SIG-M5 treated with dmso at 0.1 percent for 504 hours (cell line): ENCODE results near the gene CRACR2A.

Source experiments
- DNase-seq: peaks from one replicate; lab custom pipeline; 2025; ENCODE audit not compliant: unreplicated experiment; lab: John Stamatoyannopoulos, UW

CRACR2A gene

DNA sequence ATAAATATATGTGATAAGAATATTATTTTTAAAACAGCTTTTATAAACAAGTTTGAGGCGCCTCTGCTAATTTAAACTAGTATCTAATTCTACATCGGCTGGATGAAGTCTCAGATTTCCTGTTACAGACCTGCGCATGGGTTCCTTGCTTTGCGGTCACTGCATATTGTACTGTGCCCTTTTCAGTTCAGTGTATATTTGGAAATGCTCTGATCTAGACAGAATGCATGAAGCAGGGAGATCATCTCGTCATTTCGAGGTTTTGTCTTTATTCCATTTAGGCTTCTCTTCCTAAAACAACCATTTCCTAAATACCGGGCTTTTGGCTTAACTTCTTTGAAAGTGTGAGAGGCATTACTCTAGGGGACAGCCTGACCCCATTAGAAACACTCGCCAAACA is 25.6 kb downstream of the CRACR2A start:
- no peak for DNase-seq

- no peak for DNase-seq
These were observed 26.5 kb downstream of the CRACR2A start for GRCh38 chr12:3726456-3726855.

GRCh38 chr12:3725388-3726115 is 27.4 kb downstream of the CRACR2A start:
- DNase-seq = no peak

- DNase-seq = no peak
These were observed 28.7 kb downstream of the CRACR2A start for GRCh38 chr12:3723916-3724805.

- DNase-seq = no peak
These were observed 30.5 kb downstream of the CRACR2A start for GRCh38 chr12:3722368-3722767.

DNA sequence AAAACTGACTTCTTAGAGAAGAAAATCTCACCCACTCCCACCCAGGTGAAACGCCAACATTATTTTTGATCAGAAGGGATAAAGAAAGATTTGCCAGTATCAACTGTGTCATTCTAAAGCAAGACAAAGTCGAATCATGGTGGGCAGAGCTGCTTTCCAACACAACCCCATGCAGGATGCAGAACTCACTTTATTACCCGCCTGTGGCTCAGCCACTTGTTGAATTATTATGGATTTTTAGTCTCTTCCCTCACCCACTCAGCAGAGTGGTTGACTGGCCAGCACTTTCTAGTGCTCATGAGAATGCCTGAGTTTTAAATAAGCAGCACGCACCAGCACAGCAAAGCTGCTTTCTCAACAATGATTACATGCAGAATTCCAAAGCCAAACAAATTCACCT is 32.1 kb downstream of the CRACR2A start:
- DNase-seq = no peak

DNA sequence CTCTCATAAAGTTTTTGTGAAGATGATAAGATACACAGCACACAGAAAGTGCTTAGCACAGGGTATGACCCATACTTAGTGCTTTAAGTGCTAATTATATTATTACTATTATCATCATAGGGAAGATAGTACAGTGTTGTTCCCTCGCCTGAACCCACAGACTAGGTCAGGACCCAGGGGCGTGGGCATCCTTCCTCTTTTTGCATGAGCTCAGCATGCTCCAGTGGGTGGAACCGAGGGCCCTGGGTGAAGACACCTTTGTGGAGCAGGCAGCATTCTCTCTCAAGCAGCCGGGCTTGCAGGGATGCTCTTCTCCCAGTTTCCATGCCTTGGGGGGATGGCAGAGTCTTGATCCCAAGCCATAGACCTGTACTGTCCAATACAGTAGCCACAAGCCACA is 34.8 kb downstream of the CRACR2A start:
- peak; percentile 16 for DNase-seq

GRCh38 chr12:3717283-3717898 is 35.5 kb downstream of the CRACR2A start:
- DNase-seq = no peak

GRCh38 chr12:3715999-3716398 is 36.9 kb downstream of the CRACR2A start:
- DNase-seq = no peak

DNA sequence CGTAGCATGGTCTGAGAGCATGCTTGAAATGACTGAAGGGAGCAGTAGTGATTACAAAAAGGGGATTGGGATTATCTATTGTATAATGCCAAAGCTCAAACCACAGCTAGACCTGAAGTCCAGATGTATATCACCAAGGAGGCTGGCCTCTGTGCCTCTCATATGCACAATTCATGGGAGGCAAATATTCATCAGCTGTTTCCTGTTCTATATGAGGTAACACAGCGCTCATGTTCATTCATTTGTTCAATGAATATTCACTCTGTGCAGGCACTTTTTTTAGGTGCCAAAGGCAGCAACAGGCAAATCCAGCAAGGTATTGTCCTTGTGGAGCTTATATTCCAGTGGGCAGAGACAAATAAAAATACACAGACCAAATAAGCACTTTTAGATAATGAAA is 39.0 kb downstream of the CRACR2A start:
- DNase-seq = no peak

GRCh38 chr12:3713483-3713882 is 39.4 kb downstream of the CRACR2A start:
- DNase-seq = no peak

DNA sequence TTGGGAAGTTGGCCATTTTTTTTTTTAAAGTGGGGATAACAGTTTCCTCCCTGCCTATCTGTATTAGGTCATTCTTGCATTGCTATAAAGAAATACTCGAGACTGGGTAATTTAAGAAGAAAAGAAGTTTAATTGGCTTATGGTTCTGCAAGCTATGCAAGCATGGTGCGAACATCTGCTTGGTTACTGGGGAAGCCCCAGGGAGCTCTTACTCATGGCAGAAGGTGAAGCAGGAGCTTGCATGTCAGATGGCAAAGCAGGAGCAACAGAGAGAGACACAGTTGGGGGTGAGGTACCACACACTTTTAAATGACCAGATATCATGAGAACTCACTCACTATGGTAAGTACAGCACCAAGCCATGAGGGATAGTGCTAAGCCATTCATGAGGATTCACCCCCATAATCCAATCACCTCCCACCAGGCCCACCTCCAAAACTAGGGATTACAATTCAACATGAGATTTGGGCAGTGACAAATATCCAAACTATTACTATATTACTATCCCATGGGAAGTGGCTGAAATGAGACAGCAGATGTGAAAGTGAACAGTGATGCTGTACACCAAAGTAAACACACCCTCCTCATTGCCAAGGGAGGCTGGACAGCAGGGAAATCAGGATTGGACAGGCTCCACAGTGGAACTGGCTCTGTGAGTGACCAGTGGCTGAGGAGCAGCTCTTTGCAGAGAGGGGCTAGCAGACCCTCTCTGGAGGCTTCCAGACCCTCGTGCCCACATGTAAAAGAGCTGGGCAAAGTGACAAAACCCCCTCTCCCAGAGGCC is 40.5 kb downstream of the CRACR2A start:
- no peak for DNase-seq

DNA sequence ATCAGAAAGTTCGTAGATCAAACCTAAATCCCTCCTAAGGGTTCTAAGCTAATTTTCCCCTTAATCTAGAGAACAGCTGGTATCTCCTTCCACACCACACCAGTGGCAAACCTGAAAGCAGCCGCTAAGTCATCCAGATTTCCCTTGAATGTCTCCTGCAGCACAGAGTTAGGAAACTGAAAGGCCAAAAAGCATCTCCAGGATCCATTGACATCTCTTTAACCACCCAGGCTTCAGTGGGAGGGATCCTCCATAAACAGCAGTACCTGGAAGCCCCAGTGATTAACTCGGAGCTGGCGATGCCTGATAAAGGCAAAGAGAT is 47.6 kb downstream of the CRACR2A start:
- DNase-seq = no peak

DNA sequence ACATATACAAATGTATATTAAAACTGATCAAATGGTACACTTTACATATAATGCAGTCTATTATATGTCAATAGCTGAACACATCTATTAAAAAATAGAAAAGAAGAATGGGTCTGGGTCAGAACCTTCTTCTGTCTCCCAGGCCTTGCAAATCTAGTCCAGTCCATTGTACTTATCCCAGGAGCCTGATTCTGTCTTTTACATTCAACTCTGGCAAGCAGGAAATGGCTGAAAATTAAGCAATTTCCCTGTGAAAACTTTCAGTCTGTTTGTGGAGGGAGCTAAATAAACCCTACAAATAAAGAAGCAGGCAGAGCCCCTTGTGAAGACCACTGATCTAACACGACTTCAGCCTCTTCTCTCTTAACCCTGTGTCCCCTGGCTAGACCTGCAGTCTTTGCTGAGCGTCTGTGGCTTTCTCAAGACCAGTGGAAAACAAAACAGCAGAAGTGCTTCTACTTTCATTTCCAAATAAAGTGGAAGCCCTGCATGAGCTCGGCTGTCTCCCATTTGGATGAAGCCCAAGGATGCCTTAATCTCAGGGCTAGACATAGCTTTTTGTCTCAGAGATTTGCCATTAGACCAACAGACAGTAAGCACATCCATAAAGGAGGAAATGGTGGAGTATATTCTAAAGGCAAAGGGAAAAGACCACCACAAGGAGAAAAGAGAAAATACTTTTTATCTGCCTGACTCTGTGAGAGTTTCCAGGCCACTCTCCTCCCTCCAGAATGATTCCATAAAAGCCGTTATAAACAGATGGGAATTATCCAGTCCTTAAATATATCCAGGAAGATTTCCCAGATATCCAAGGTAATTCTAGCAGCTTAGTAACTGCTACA is 48.2 kb downstream of the CRACR2A start:
- no peak for DNase-seq

DNA sequence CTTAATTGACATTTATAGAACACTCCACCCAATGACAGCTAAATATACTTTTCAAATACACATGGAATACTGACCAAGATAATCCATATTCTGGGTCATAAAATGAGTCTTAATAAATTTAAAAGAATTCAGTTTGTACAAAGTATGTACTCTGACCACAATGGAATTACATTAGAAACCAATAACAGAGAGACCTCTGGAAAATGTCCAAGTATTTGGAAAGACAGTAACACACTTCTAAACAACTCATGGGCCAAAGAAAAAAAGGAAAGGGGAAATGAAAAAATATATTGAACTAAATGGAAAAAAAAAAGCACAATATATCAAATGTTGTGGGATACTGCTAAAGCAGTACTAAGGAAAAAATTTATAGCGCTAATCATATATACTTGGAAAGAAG is 52.0 kb downstream of the CRACR2A start:
- no peak for DNase-seq

DNA sequence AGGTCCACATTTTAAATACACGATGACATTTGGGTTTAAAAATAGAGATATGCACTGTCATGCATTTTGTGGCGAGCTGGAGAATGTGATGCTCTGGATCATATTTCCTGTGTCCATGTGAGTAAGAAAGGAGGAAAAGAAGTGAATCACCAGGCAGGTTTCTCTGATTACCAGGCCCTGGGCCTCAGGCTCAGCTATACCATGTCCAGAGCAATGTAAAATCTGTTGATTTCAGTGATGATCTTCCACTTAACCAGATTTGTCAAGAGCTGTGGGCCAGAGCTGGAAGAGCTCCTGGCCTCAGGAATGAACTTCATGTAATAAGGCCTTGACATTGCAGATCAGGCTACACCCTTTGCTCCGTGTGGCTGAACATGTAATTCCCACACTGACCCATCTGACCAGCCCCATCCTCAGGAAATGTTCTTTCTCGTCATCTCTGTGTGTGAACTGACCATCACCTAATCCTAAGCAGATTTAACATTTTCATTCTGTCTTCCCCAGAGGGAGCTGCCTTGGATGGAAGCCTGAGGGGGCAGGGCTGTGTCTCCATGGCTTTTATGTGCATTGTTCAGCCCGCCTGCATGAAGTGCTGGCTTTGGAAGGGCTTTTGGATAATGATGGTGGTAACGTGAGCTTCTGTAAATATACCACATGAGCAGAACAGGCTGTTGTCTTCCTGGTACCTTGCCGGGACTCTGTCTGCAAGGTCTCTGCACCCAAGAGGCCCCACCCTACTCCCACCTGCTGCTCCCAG is 54.5 kb downstream of the CRACR2A start:
- DNase-seq = no peak

DNA sequence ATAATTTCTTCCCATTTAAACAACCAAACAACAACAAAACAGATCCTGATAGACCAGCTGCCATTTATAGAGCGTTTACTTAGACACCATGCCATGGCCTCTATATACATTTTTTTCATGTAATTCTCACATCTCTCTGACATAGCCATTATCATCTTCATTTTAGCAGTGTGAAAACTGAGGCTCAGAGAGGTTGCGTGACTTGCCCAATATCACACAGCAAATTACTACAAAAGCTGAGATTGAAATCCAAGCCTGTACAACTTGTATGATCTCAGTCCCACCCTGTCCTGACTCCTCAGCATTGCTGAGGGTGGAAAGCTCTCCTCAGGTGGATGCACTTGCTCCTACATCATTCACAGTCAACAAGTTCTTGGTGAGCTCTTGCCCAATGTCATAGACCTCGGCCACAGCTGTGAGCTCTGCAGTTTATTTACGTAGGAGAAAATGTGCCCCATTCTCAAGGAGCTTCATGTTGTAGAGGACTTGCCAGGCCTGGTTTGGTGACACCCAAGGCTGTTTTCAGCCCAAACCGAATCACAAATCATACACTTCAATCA is 55.5 kb downstream of the CRACR2A start:
- no peak for DNase-seq

GRCh38 chr12:3694673-3695072 is 58.2 kb downstream of the CRACR2A start:
- DNase-seq = no peak

DNA sequence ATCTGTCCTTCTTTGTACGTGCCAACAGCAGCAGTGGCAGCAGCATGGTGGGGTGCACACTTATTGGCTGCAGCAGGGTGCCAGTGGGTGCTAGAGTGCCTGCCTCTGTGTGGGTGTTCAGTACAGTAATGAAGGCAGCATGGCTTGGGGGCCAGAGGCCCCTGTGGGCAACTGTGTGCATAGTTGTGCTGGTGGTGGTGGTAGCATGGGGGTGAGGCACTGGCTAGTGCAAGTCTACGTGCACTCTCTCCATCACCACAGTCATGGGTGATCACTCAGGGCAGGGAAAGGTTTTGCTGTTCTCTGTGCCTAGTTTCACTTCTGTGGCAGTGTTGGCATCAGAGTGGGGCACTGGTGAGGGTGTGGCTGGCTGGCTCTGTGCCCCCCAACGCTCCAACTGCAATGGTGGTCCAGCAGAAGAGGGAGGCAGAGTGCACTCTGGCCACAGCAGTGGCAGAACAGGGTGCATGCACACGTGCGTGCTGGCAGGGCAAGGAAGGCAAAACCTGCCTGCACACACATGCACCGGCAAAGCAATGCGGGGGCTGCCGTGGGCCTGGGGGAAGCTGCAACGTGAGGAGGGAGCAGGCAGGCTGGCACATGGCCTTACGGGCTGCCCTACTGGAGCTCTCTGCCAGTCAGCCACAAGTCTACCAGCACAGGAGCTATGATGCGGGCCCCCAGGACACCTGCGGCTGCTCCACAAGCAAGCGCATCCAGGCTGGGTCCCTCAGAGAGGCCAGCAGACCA is 60.1 kb downstream of the CRACR2A start:
- no peak for DNase-seq
